ENCODE results near the gene MAJIN.

Gene MAJIN, protein sequence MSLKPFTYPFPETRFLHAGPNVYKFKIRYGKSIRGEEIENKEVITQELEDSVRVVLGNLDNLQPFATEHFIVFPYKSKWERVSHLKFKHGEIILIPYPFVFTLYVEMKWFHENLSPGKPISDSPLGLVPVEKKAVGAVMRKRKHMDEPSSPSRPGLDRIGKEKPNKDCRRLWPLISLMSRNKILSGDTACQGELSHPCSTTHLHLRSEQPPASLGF

DNA sequence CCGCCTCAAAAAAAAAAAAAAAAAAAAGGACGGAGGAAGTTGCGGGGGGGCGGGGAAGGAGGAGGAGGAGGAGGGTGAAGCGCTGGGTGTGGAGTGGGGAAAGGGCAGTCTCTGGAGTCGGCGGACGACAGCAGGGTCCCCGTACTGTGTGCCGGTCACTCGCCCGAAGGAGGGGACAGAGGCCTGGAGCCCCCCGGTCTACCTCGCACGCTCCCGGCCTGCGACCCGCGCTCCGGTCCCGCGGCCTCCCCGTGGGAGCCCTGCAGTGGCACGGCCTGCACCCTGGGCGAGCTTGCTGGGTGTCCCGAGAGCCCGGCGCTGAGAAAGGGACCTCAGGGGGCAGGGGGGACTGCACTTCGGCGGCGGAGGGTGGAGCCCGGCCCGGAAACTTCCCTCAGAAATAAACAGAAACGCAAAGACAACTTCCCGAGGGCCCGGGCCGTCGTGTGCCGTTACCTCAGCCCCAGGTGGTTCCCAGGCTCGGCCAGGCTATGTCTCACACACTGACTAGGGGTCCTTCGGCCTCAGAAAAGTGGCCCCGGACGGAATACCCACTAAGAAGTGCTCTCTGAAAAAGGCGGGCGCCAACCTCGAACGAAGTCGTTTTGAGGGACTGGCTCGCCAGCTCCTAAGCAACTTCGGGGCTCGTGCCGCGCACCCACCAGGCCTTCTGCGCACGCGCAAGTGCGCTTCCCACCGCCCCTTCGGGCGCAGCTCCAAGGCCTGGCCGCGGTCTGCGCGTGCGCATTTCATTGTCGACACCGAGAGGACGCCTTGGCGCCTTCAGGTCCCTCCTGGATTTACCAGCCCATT lies at the start of gene MAJIN:
Gene MAJIN, minus strand, starts transcription at position 688 of the 813 bp plus-strand sequence. CDS start 12,703 bp downstream, outside the sequence.
- H3K27ac ChIP-seq (ENCODE audit: low read length), result no peak within 1 kb of the TSS
- H3K36me3 ChIP-seq (replicated peaks; ENCODE audit: low read depth, low read length), result no peaks in the 10 kb centered on the region
- H3K4me2 ChIP-seq (ENCODE audit: low read length), result no peak within 1 kb of the TSS
- no peaks in the 10 kb centered on the region for H3K4me1 ChIP-seq (ENCODE audit: low read length)
- no peaks in the 10 kb centered on the region for H4K20me1 ChIP-seq (ENCODE audit: insufficient read depth, low read length)
- H3K79me2 ChIP-seq (ENCODE audit: low read length), result no peaks in the 10 kb centered on the region
- no peaks in the 10 kb centered on the region for H3K27me3 ChIP-seq (ENCODE audit: low read depth, low read length)
- H3K9ac ChIP-seq (ENCODE audit: low read length), result no peak within 1 kb of the TSS
- no peak within 1 kb of the TSS for H2AFZ ChIP-seq (ENCODE audit: low read depth, low read length)
- H3K4me3 ChIP-seq (ENCODE audit: low read length), result no peak within 1 kb of the TSS
- H3K9me3 ChIP-seq (ENCODE audit: insufficient read depth, low read length), result no peaks in the 10 kb centered on the region
- TF ChIP-seq CTCF (IDR thresholded peaks at IDR 0.05; ENCODE audit: low read depth, low read length), result no peak

DNA sequence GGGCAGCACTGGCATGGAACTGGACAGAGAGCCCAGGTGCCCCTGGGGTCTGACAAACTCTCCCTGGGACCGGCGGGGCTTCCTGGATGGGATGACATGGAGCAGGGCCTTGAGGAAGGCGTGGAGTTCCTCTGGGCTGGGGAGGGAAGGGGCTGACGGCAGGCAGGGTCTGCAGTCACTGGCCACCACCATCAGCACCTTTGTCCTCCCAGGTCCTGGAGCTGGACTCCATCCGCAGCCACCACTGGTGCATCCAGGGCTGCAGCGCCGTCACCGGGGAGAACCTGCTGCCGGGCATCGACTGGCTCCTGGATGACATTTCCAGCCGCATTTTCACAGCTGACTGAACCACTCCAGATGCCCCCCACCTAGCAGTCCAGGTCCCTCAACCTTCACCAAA lies 49.6 kb upstream of the MAJIN start:
- TF ChIP-seq EZH2phosphoT487 (IDR thresholded peaks at IDR 0.05; ENCODE audit: low read depth) (no peak), CTCF (IDR thresholded peaks at IDR 0.05; ENCODE audit: low read depth, low read length) (no peak)
- no peaks in the 10 kb centered on the region for H3K4me1 ChIP-seq (ENCODE audit: low read length)

DNA sequence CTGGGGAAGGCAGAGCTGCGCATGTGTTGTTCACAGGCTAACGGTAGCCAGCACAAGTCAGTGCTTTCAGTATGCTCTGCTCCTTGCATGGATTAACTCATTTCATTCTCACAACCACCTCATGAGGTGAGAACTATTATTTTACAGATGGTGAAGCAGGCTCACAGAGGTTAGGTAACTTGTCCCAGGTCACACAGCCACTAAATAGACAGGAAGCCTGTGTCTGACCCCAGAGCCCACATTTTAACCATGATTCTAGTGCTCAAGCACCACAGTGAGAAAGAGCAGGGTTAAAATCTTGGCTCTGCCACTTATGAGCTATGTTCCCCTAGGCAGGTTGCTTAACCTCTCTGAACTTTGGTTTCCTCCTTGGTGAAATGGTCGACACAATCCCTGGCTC lies 49.1 kb upstream of the MAJIN start:
- Histone ChIP-seq H3K79me2 (ENCODE audit: low read length) (peaks cover 14% of the 10 kb centered on the region), H3K36me3 (replicated peaks; ENCODE audit: low read depth, low read length) (peaks cover 40% of the 10 kb centered on the region), H3K27me3 (ENCODE audit: low read depth, low read length) (no peaks in the 10 kb centered on the region), H4K20me1 (ENCODE audit: insufficient read depth, low read length) (no peaks in the 10 kb centered on the region), H3K4me1 (ENCODE audit: low read length) (no peaks in the 10 kb centered on the region), H3K4me3 (ENCODE audit: low read length) (no peak overlapping the region), H3K9me3 (ENCODE audit: insufficient read depth, low read length) (no peaks in the 10 kb centered on the region), H3K27ac (ENCODE audit: low read length) (no peak overlapping the region), H2AFZ (ENCODE audit: low read depth, low read length) (no peak overlapping the region), H3K4me2 (ENCODE audit: low read length) (no peak overlapping the region), H3K9ac (ENCODE audit: low read length) (no peak overlapping the region)
- no peak for TF ChIP-seq EZH2phosphoT487 (IDR thresholded peaks at IDR 0.05; ENCODE audit: low read depth)
- TF ChIP-seq CTCF (IDR thresholded peaks at IDR 0.05; ENCODE audit: low read depth, low read length), result no peak

More for the DNA sequence above, 49.6 kb upstream of the MAJIN start:
- no peak overlapping the region for H3K9ac ChIP-seq (ENCODE audit: low read length)
- peaks cover 36% of the 10 kb centered on the region for H3K36me3 ChIP-seq (replicated peaks; ENCODE audit: low read depth, low read length)
- no peak overlapping the region for H3K4me2 ChIP-seq (ENCODE audit: low read length)
- H2AFZ ChIP-seq (ENCODE audit: low read depth, low read length), result no peak overlapping the region
- H3K9me3 ChIP-seq (ENCODE audit: insufficient read depth, low read length), result no peaks in the 10 kb centered on the region
- peaks cover 9% of the 10 kb centered on the region for H3K79me2 ChIP-seq (ENCODE audit: low read length)
- H4K20me1 ChIP-seq (ENCODE audit: insufficient read depth, low read length), result no peaks in the 10 kb centered on the region
- no peak overlapping the region for H3K4me3 ChIP-seq (ENCODE audit: low read length)
- H3K27ac ChIP-seq (ENCODE audit: low read length), result no peak overlapping the region
- H3K27me3 ChIP-seq (ENCODE audit: low read depth, low read length), result no peaks in the 10 kb centered on the region

DNA sequence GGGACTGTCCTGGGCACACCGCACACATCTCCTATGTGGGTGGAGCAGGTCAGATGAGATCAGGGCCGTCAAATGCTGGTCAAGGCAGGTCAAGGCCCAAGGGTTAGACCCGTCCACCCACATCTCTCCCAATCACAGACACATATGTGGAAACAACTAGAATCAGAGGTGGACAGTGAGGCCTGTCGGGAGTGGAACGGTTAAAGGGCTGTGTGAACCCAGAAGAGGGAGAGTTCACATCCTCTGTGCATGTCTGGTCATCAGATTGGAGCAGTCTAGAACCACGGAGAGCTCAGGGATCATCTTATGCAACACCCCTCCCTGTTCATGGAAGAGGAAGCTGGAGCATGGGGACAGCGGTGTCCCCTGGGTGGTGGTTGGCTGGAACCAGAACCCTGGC lies 47.9 kb upstream of the MAJIN start:
- H3K27me3 ChIP-seq (ENCODE audit: low read depth, low read length), result no peaks in the 10 kb centered on the region
- peaks cover 5% of the 10 kb centered on the region; the same call in 1 of the 2 replicates for H3K4me1 ChIP-seq (ENCODE audit: low read length)
- no peak overlapping the region for H3K4me2 ChIP-seq (ENCODE audit: low read length)
- H3K9me3 ChIP-seq (ENCODE audit: insufficient read depth, low read length), result no peaks in the 10 kb centered on the region
- H3K79me2 ChIP-seq (ENCODE audit: low read length), result peaks cover 26% of the 10 kb centered on the region
- peaks cover 40% of the 10 kb centered on the region for H3K36me3 ChIP-seq (replicated peaks; ENCODE audit: low read depth, low read length)
- H3K9ac ChIP-seq (ENCODE audit: low read length), result no peak overlapping the region
- no peak for TF ChIP-seq CTCF (IDR thresholded peaks at IDR 0.05; ENCODE audit: low read depth, low read length)
- TF ChIP-seq EZH2phosphoT487 (IDR thresholded peaks at IDR 0.05; ENCODE audit: low read depth), result no peak
- H3K27ac ChIP-seq (ENCODE audit: low read length), result no peak overlapping the region
- no peak overlapping the region for H2AFZ ChIP-seq (ENCODE audit: low read depth, low read length)
- no peaks in the 10 kb centered on the region for H4K20me1 ChIP-seq (ENCODE audit: insufficient read depth, low read length)
- H3K4me3 ChIP-seq (ENCODE audit: low read length), result no peak overlapping the region

Data from OCI-LY3 (cell line).